Endometrial microvascular endothelial cells (primary cell): ENCODE measurements around the gene CD151. TPM values are rescaled to one million over a fixed set of nuclear protein-coding genes. Genes with fewer than 3 reads are reported as not detected.

ENCODE experiments used
- in situ Hi-C: cut with HindIII; loops from 2 replicates; pipeline ENCODE4 v1.10.0; 2017; ENCODE audit warnings: low sequenced_read_pairs, low pct_unique_long_range_greater_than_20kb; ENCODE audit errors: inconsistent ontology term
- total RNA-seq: library from RNA; depleted of rRNA; stranded (reverse); fragments of >200 nt; gene quantifications from one replicate; pipeline ENCODE4 v1.2.3, GENCODE V29; 2015; ENCODE audit errors: inconsistent ontology term

CD151 gene
- total RNA-seq, 1 donor from 2014 or later: 706 TPM

GRCh38 chr11:810040-810567 lies 22.6 kb upstream of the CD151 start:
- in situ Hi-C loops: no loop called here

GRCh38 chr11:811446-812245 lies 21.1 kb upstream of the CD151 start:
- in situ Hi-C loops: no loop called here

GRCh38 chr11:812390-812789 lies 20.4 kb upstream of the CD151 start:
- in situ Hi-C loops: no loop called here

GRCh38 chr11:813072-813455 lies 19.7 kb upstream of the CD151 start:
- in situ Hi-C loops: no loop called here

- in situ Hi-C loops: no loop called here
Measured at GRCh38 chr11:813456-814096, 19.2 kb upstream of the CD151 start.

GRCh38 chr11:815675-816432 lies 16.9 kb upstream of the CD151 start:
- in situ Hi-C loops: no loop called here

GRCh38 chr11:816433-816779 lies 16.3 kb upstream of the CD151 start:
- in situ Hi-C loops: no loop called here

GRCh38 chr11:818396-819128 lies 14.2 kb upstream of the CD151 start, which contains the start of gene PNPLA2:
Gene PNPLA2 (plus strand): TSS chr11:818914. CDS start chr11:819719, 805 bp downstream.
- in situ Hi-C loops: no loop called here

GRCh38 chr11:819129-819931 lies 13.4 kb upstream of the CD151 start:
- in situ Hi-C loops: no loop called here

- in situ Hi-C loops: no loop called here
Measured at GRCh38 chr11:819943-820649, 12.7 kb upstream of the CD151 start.

GRCh38 chr11:820655-821511 lies 11.9 kb upstream of the CD151 start:
- in situ Hi-C loops: no loop called here

GRCh38 chr11:821512-822371 lies 11.0 kb upstream of the CD151 start:
- in situ Hi-C loops: no loop called here

- in situ Hi-C loops: no loop called here
Measured at GRCh38 chr11:823441-824291, 9.1 kb upstream of the CD151 start.

GRCh38 chr11:824292-824880 lies 8.4 kb upstream of the CD151 start:
- in situ Hi-C loops: no loop called here

- in situ Hi-C loops: no loop called here
Measured at GRCh38 chr11:824942-825341, 7.8 kb upstream of the CD151 start.
